ENCODE results near the gene AGRN. TPM values are rescaled to one million over a fixed set of nuclear protein-coding genes. Genes with fewer than 3 reads are reported as not detected.
A peak's percentile ranks its signal among the peaks of the same experiment; 100 is the strongest.

Gene AGRN
- total and polyA plus RNA-seq, 2 of the 4 experiments (the other 2 are of a cell fraction): 8.1 to 115 TPM

- H2BK15ac ChIP-seq (ENCODE audit: low read depth, low read length): no peak overlapping the region
- no peak overlapping the region for H3K18ac ChIP-seq (ENCODE audit: low read depth, low read length)
- H2AFZ ChIP-seq (replicated peaks; ENCODE audit: low read length, poor library complexity): no peak overlapping the region
- H3K27ac ChIP-seq (ENCODE audit: insufficient read depth, low read length): no peak overlapping the region
- ATAC-seq (ENCODE audit: low read depth) (no peak), DNase-seq (no peak)
- H3K9me3 ChIP-seq (ENCODE audit: control insufficient read depth, insufficient read depth, low read length): no peaks in the 10 kb centered on the region
- peak overlapping the region; percentile 5 for H2AK9ac ChIP-seq (replicated peaks; ENCODE audit: low read depth, low read length, poor library complexity)
- CTCF ChIA-PET: no interaction called here
- H4K5ac ChIP-seq (ENCODE audit: low read depth, low read length): no peak overlapping the region
- H3K56ac ChIP-seq (ENCODE audit: extremely low read depth, insufficient read depth, low read length): no peak overlapping the region
- in situ Hi-C loops (cut with MboI; ENCODE audit: low sequenced_read_pairs): no loop called here
- H3K36me3 ChIP-seq (ENCODE audit: control insufficient read depth, insufficient read depth, low read length): peaks cover 13% of the 10 kb centered on the region
- TF ChIP-seq MAFK (IDR thresholded peaks at IDR 0.05; ENCODE audit: low read depth, low read length): no peak
- TF ChIP-seq CHD1 (IDR thresholded peaks at IDR 0.05; ENCODE audit: low read depth, low read length): no peak
- TF ChIP-seq BHLHE40 (IDR thresholded peaks at IDR 0.05; ENCODE audit: low read depth, low read length): no peak
- no peak for TF ChIP-seq RFX5 (IDR thresholded peaks at IDR 0.05; ENCODE audit: low read depth, low read length)
- TF ChIP-seq ELK1 (IDR thresholded peaks at IDR 0.05; ENCODE audit: borderline replicate concordance, low read depth, low read length): no peak
- TF ChIP-seq USF2 (IDR thresholded peaks at IDR 0.05; ENCODE audit: low read depth, low read length): no peak
- TF ChIP-seq RCOR1 (IDR thresholded peaks at IDR 0.05; ENCODE audit: insufficient replicate concordance, low read length): no peak
- TF ChIP-seq FOS (IDR thresholded peaks at IDR 0.05; ENCODE audit: low read depth, low read length): no peak
- no peak for TF ChIP-seq MAZ (IDR thresholded peaks at IDR 0.05; ENCODE audit: borderline replicate concordance, low read depth, low read length)
- no peak for TF ChIP-seq SMC3 (IDR thresholded peaks at IDR 0.05; ENCODE audit: low read depth, low read length)
- TF ChIP-seq CTCF (conservative IDR thresholded peaks at IDR 0.05; ENCODE audit: low read depth, low read length): no peak
- no peak overlapping the region for H3K4me3 ChIP-seq (ENCODE audit: insufficient read depth, low read depth, low read length)
- no peak overlapping the region for H3K4me2 ChIP-seq (ENCODE audit: low read depth, low read length)
- H2BK20ac ChIP-seq (ENCODE audit: low read depth, low read length): no peak overlapping the region
- no peak overlapping the region for H2AK5ac ChIP-seq (ENCODE audit: low read depth, low read length)
- BruUV-seq (replicated peaks): no TSS peak
- H3K4ac ChIP-seq (ENCODE audit: low read depth, low read length): no peak overlapping the region
- no peak overlapping the region for H4K91ac ChIP-seq (ENCODE audit: insufficient read depth, low read depth, low read length)
- H3K9me1 ChIP-seq (ENCODE audit: insufficient read depth, low read length): 0 out of 2 replicates have a peak, but pooled peaks cover 5% of the 10 kb centered on the region
- peaks cover 76% of the 10 kb centered on the region for H4K20me1 ChIP-seq (ENCODE audit: insufficient read depth, low read length)
- intact Hi-C loops (cut with micrococcal nuclease): loop anchor here (5.0 kb wide), 1 partner anchor 83 kb away; the partner anchor contains the start of gene C1orf159
- H3K14ac ChIP-seq (replicated peaks; ENCODE audit: low read depth, low read length): no peak overlapping the region
- H2BK5ac ChIP-seq (ENCODE audit: low read depth, low read length, poor library complexity, severe bottlenecking): no peak overlapping the region
- no peaks in the 10 kb centered on the region for H3K27me3 ChIP-seq (ENCODE audit: control insufficient read depth, insufficient read depth, low read length)
- dilution Hi-C loops (cut with HindIII; ENCODE audit: low sequenced_read_pairs, unreplicated experiment): no loop called here
- peaks cover 16 to 53% of the 10 kb centered on the region in 2 experiments for H3K79me1 ChIP-seq (ENCODE audit: low read depth in 1 of 2, low read length in 2 of 2)
- H3K23ac ChIP-seq (ENCODE audit: low read depth, low read length): no peak overlapping the region
- POLR2A ChIA-PET (ENCODE audit: unreplicated experiment): no interaction called here
- no peak overlapping the region for H2BK120ac ChIP-seq (ENCODE audit: low read depth, low read length)
- WGBS, 2 experiments (ENCODE audit: extremely low coverage in 2 of 2, insufficient read length in 1 of 2): 38% methylated on average over 19 of the region's 71 CpGs; no CpG with 5 or more reads in 1 of the 2 experiments
- H3K9ac ChIP-seq (ENCODE audit: low read depth, low read length): no peak overlapping the region
- peaks cover 5% of the 10 kb centered on the region; the same call in 1 of the 2 replicates for H3K4me1 ChIP-seq (ENCODE audit: control insufficient read depth, insufficient read depth, low read length)
- H4K8ac ChIP-seq (ENCODE audit: low read depth in 2 of 2, low read length in 2 of 2): no peak overlapping the region
These were observed 14.0 kb downstream of the AGRN start for GRCh38 chr1:1033731-1034438.

All from IMR-90 (cell line).